ENCODE measurements around the gene CCDC15.
A peak's percentile ranks its signal among the peaks of the same experiment; 100 is the strongest.
"Not testable (repeated sequence)": the region's sequence is repeated elsewhere in the genome, so short reads cannot be mapped to it uniquely, and the experiment has no call there.

CCDC15 gene

DNA sequence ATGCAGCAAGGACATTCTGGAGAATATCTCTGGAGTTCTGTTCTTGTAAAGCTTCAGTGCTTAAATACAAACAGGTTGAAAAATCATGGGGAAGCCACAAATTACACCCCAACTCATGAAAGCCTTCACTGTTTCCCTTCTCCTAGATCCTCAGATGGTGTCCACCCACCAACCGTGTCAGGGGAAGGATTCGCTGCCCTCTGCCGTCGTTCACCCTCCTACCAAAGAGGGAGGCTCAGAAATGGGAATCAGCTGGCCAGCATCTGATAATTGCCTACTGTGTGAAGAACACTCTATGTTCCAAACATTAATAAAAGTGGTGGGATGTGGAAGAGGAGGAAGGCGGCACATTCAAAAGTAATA, 10.8 kb upstream of the CCDC15 start:
- no peak for DNase-seq

DNA sequence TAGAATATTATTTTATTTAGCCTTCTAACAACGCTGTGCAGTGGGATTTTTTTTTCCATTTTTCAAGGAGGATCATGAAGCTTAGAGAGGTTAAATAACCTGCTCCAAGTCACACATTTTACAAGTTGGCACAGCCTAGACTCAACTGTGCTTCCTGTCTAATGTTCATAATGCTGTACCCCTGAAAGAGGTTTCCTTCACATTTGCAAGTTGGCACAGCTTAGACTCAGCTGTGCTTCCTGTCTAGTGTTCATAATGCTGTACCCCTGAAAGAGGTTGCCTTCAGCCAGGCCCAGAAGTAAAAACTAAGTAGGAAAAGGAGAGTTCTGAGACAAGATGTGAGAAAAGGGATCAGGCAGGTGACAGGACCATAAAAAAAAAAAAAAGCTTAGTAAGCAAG, 10.3 kb upstream of the CCDC15 start:
- DNase-seq: no peak

DNA sequence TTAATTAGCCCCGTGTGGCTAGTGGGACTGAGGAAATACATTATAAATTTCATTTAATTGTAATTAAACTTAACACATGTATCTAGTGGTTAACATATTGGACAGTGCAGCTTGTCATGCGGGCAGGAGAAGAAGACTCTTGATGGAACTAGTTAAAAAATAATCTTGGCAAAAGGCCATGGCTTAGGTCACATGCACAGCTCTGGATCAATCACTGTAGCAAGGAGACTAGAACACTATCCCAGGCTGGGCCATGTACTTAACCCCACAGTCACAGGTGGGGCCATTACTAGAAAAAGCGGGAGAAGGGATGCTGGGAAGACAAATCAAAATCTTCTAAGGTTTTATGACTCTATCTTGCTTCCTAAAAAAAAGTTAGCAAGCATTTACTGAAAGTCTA, 9.4 kb upstream of the CCDC15 start:
- no peak for DNase-seq

DNA sequence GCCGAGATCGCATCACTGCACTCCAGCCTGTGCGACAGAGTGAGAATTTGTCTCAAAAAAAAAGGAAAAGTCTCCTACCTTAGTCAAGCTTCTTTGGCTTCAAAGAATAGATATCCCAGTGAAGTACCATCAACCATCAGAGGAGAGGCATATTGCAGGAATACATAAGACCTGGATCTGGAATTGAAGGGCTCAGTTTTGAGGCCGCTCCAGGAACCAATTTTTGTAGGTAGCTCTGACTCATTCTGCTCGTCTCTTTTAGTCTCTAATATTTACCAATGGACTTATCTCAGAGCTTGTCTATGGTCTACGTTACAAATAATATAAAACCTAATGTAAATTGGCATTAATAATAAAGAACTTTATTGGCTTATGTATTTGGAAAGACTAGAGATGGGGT, 8.2 kb upstream of the CCDC15 start:
- no peak for DNase-seq

- DNase-seq: no peak
These were observed 7.3 kb upstream of the CCDC15 start for GRCh38 chr11:124946735-124947141.

DNA sequence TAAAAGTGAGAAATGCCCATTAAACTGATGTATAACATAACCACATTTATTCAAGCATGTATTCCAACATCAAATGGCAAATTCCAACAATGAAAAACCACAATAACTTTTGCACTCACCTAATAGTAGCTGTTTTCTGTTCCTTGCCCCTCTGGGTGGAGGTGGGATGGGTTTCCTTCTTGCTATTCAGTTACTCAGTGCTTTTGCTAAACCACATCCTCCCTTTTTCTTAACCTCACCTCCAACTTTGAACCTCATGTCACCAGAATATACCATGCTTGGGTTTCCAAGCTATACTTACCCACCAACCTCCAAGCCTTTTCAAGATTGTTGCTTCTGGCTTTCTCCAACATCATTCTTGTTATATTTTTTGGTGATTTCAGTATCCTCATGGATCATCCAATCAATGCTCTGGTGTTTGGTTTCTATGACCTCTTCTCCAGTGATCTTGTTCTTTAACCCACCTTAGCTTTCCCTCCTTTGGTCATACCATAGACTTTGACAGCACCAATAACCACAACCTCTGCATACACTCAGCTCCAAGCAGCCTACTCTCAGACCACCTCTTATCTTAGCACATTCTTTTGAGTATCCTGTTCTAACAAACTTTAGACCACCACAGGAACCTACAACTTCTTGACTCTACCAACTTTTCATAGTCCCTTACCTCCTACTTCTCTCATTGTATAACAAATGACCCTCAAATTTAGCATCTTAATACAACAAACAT, 3.2 kb upstream of the CCDC15 start:
- DNase-seq: no peak

GRCh38 chr11:124951341-124951740, 2.7 kb upstream of the CCDC15 start:
- DNase-seq: no peak

DNA sequence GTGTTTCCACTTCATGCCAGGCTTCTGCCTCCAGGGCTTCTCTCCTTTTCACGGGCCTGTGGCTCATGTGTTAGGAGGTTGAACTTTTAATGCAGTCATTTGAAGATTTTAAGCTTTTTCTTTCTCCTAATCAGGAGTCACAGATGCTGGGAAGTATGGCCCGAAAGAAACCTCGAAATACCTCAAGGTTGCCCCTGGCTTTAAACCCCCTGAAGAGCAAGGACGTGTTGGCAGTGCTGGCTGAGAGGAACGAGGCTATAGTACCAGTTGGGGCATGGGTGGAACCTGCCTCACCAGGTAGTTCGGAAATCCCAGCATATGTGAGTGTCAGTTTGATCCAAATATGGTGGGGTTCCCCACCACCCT, 571 bp downstream of the CCDC15 start:
- DNase-seq: no peak

- no peak for DNase-seq
These were observed 1.0 kb downstream of the CCDC15 start for GRCh38 chr11:124955035-124955434.

DNA sequence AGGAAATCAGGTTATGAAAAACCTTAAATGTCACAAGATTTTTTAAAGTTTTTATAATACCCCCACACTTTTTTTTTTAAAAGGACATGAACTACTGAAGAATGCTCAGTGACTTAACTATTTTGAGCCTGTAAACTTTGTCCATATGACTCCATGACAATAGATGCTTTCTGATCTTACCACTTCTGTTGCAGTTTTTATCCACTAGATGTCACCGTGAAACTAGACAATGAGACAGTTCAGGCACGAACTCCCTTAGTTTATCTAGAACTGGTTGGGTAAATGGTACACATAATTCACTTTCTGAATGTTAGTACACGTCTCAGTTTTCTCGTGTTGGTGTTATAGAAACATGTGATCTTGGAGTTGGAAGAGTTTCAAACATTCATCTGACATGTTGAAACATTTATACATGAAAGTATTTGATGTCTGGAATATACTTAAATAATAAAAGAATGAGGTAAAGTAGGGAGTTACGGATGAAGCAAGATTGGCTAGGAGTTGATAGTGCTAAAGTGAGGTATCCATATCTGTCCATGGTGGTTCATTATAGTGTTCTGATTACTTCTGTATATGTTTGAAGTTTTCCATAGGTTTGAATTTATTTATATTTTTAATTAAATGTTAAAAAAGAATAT, 8.1 kb downstream of the CCDC15 start:
- peak; percentile 18 for DNase-seq

GRCh38 chr11:124968197-124968596, 14.2 kb downstream of the CCDC15 start:
- not testable (repeated sequence) for DNase-seq

DNA sequence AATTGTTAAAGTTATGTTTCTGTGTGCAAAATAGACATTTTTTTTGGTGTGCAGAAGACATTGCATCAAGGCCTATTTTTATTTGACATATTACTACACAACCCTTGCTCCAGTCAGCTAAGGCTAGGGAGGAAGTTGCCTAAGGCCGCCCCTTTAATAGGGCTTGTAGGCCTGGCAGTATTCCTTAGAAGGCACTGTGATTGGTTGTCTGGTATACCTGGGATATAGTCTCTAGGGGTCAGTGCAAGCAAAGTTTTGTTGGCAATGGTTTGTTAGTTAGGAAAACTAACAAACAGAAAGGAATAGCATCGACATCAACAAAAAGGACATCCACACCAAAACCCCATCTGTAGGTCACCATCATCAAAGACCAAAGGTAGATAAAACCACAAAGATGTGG, 16.9 kb downstream of the CCDC15 start:
- DNase-seq: no peak

GRCh38 chr11:124971810-124972209, 17.8 kb downstream of the CCDC15 start:
- no peak for DNase-seq

- no peak for DNase-seq
These were observed 22.5 kb downstream of the CCDC15 start for GRCh38 chr11:124976531-124976930.

DNA sequence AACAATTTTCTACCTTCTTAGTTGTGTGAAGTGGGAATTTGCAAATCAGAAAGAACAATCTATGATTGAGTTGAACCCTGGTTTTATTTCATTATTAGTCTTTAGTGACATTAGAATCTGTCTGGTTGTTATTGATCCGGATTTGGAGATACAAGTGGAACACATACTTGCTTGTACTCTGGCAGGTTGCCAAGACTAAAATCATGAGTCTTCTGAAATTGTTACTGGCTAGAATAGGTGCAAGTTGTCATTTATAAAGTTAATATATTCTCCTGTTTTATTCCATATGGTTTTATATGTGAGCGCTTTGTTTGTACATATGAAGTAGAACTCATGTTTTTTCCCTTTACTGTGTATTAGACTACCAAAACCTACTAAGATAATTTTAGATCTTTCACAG, 23.0 kb downstream of the CCDC15 start:
- no peak for DNase-seq

DNA sequence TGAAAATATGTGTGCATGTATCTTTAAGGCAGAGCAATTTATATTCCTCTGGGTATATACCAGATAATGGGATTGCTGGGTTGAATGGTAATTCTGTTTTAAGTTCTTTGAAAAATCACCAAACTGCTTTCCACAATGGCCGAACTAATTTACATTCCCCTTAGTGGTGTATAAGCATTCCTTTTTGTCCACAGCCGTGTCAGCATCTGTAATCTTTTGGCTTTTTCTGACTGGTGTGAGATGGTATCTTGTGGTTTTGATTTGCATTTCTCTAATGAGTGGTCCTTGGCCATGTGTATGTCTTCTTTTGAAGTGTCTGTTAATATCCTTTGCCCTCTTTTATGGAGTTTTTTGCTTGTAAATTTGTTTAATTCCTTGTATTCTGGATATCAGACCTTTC, 24.3 kb downstream of the CCDC15 start:
- DNase-seq: no peak

DNA sequence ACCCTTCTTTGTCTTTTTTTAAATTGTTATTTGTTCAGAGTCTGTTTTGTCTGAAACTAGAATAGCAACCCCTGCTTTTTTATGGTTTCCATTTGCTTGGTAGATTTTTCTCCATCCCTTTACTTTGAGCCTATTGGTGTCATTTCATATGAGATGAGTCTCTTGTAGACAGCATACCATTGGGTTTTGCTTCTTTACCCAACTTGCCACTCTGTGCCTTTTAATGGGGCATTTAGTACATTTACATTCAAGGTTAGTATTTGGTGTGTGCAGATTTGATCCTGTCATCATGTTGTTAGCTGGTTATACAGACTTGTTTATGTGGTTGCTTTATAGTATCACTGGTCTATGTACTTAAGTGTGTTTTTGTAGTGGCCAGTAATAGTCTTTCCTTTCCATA, 28.0 kb downstream of the CCDC15 start:
- no peak for DNase-seq

- DNase-seq: no peak
These were observed 29.9 kb downstream of the CCDC15 start for GRCh38 chr11:124983674-124984511.

DNA sequence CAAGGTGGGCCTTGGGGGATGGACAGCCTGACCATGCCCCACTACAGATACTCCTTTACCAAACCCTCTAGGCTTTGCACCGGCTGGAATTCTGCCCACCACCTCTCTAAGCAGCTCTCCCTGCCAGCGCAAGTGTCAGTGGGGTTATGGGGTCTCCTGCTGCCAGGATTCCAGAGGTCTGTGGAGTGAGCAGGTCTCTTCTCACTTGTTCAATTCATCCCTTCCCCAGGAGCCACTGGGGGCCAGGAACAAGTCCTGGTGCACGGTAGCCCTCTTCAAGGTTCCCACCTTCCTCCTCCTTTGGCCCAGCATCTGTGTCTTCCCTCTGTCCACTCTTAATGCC, 30.5 kb downstream of the CCDC15 start:
- no peak for DNase-seq

DNA sequence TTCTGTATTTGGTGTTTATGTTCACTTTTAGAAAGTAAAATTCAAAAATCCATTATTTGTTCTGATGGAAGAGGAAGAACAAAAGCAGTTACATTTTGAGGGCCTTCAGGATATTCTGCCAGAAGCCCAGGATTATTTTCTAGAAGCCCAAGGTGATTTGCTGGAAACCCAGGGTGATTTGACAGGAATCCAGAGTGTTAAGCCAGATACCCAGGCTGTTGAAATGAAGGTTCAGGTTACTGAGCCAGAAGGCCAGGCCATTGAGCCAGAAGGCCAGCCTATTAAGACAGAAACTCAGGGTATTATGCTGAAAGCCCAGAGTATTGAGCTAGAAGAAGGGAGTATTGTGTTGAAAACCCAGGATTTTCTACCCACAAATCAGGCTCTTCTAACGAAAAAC, 33.1 kb downstream of the CCDC15 start:
- no peak for DNase-seq

GRCh38 chr11:124988063-124988462, 34.1 kb downstream of the CCDC15 start:
- no peak for DNase-seq

DNA sequence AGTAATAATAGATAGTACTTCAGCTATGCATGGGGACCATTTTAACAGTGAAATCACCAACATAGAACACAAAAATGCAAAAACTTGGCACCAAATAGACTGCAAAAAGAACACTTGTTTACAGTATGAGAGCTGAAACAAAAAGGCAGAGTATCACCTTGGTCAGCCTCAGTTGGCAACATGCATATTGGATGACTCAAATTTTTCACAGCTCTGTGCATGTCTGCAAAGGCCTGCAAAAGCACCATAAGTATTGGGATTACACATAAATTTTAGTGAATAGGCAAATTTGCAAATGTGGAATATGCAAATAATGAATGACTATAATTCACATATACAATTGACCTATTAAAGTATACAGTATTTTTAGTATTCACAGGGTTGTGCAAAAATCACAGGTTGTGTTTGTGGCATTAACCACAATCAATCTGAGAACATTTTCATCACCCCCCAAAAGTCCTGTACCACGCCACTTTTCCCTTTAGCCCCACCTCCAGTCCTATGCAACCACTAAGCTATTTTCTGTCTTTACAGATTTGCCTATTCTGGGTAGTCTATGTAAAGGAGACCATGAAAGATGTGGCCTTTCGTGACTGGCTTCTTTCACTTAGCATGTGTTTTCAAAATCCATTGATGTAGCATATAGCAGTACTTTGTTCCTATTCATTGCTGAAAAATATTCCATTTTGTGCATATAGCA, 47.2 kb downstream of the CCDC15 start:
- DNase-seq: no peak

GRCh38 chr11:125001849-125002248, 47.8 kb downstream of the CCDC15 start:
- DNase-seq: no peak

GRCh38 chr11:125005491-125005890, 51.5 kb downstream of the CCDC15 start:
- DNase-seq: no peak
